Colonic mucosa (tissue), 4 donors: ENCODE results near the gene PRTN3. TPM values are rescaled to one million over a fixed set of nuclear protein-coding genes. Genes with fewer than 3 reads are reported as not detected.

Source experiments
- DNase-seq: peaks from one replicate; pipeline ENCODE4 v3.0.0-alpha.2; 2020
- H3K27ac ChIP-seq: fragments of 200-600 bp; one replicate; pipeline ENCODE4 v1.8.0; 2021
- H3K27me3 ChIP-seq: fragments of 200-600 bp; one replicate; pipeline ENCODE4 v1.8.0; 2021
- H3K36me3 ChIP-seq: fragments of 200-600 bp; one replicate; pipeline ENCODE4 v1.8.0; 2021
- H3K4me1 ChIP-seq: fragments of 200-600 bp; one replicate; pipeline ENCODE4 v1.8.0; 2021; ENCODE audit warnings: mild to moderate bottlenecking
- H3K4me3 ChIP-seq: fragments of 200-600 bp; one replicate; pipeline ENCODE4 v1.8.0; 2021
- H3K9ac ChIP-seq, 2 donors: one replicate each; pipeline ENCODE4 v1.7.0; 2013; ENCODE audit warnings: control low read depth in 2 of 2, low read depth in 2 of 2, low read length in 2 of 2
- H3K9me3 ChIP-seq: fragments of 200-600 bp; one replicate; pipeline ENCODE4 v1.8.0; 2021
- intact Hi-C: fragments of 100-400 bp; cut with DNase I; formaldehyde crosslinking; loops from one replicate; pipeline ENCODE4 v1.14.1; 2022
- total RNA-seq, 2 donors: library from RNA; stranded (reverse); fragmentation: NEBNext Ultra II Directional in 1 of 2; extraction: Animal tissue kit (Norgen Biotek cat#: 25700) in 1 of 2; gene quantifications; one replicate each; pipeline ENCODE4 v1.2.1, GENCODE V29; 2021
- TF ChIP-seq, protein P1 (sequence below): fragments of 200-600 bp; IDR thresholded peaks from one replicate; pipeline ENCODE4 v1.8.0; 2022; ENCODE audit warnings: antibody characterized with exemption, mild to moderate bottlenecking
- donor health status: healthy.
- donor health status: DM: no; HTN: no; CAD: no.
- donor health status: DM: no; HTN: no; CAD: no.

Gene PRTN3
- total RNA-seq, 2 donors from 2014 or later, result not detected

DNA sequence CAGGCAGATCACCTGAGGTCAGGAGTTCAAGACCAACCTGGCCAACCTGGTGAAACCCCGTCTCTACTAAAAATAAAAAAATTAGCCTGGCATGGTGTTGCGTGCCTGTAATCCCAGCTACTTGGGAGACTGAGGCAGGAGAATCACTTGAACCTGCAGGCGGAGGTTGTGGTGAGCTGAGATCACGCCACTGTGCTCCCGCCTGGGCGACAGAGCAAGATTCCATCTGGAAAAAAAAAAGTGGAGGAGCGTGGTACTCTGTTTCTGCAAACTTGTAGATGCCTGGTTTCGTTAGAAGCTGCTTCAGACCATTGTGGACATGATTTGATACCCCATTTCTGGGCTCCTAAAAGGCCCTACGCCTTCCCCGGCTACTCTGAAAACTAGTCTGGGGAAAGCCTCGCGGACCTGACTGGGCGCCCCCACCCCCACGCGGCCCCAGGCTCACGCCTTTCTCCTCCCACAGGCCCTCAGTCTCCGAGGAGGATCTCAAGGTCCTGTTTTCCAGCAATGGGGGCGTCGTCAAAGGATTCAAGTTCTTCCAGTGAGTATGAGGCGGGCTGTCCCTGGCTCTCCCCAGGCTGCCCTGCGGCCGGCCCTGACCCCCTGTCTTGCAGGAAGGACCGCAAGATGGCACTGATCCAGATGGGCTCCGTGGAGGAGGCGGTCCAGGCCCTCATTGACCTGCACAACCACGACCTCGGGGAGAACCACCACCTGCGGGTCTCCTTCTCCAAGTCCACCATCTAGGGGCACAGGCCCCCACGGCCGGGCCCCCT lies 30.5 kb upstream of the PRTN3 start:
- H3K4me1 ChIP-seq, result no peaks in the 10 kb centered on the region
- H3K4me3 ChIP-seq, result no peak overlapping the region
- no peak for DNase-seq
- intact Hi-C loops, result no loop called here
- no peaks in the 10 kb centered on the region for H3K9me3 ChIP-seq
- peaks cover 57% of the 10 kb centered on the region for H3K36me3 ChIP-seq
- H3K9ac ChIP-seq, result no peak overlapping the region
- H3K27me3 ChIP-seq, result no peaks in the 10 kb centered on the region
- no peak overlapping the region for H3K27ac ChIP-seq
- TF ChIP-seq, protein P1, sequence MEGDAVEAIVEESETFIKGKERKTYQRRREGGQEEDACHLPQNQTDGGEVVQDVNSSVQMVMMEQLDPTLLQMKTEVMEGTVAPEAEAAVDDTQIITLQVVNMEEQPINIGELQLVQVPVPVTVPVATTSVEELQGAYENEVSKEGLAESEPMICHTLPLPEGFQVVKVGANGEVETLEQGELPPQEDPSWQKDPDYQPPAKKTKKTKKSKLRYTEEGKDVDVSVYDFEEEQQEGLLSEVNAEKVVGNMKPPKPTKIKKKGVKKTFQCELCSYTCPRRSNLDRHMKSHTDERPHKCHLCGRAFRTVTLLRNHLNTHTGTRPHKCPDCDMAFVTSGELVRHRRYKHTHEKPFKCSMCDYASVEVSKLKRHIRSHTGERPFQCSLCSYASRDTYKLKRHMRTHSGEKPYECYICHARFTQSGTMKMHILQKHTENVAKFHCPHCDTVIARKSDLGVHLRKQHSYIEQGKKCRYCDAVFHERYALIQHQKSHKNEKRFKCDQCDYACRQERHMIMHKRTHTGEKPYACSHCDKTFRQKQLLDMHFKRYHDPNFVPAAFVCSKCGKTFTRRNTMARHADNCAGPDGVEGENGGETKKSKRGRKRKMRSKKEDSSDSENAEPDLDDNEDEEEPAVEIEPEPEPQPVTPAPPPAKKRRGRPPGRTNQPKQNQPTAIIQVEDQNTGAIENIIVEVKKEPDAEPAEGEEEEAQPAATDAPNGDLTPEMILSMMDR, result no peak

DNA sequence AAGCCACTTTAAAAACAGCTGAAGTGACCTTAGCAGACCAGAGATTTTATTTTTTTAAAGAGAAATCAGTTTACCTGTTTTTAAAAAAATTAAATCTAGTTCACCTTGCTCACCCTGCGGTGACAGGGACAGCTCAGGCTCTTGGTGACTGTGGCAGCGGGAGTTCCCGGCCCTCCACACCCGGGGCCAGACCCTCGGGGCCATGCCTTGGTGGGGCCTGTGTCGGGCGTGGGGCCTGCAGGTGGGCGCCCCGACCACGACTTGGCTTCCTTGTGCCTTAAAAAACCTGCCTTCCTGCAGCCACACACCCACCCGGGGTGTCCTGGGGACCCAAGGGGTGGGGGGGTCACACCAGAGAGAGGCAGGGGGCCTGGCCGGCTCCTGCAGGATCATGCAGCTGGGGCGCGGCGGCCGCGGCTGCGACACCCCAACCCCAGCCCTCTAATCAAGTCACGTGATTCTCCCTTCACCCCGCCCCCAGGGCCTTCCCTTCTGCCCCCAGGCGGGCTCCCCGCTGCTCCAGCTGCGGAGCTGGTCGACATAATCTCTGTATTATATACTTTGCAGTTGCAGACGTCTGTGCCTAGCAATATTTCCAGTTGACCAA lies 29.8 kb upstream of the PRTN3 start:
- H3K9me3 ChIP-seq, result no peaks in the 10 kb centered on the region
- TF ChIP-seq, protein P1, result no peak
- DNase-seq, result no peak

GRCh38 chr19:811506-812048 lies 29.2 kb upstream of the PRTN3 start:
- Histone ChIP-seq H3K9me3 (no peaks in the 10 kb centered on the region), H3K36me3 (peaks cover 44% of the 10 kb centered on the region), H3K27ac (no peak overlapping the region), H3K4me3 (no peak overlapping the region), H3K9ac (no peak overlapping the region), H3K27me3 (no peaks in the 10 kb centered on the region), H3K4me1 (no peaks in the 10 kb centered on the region)
- TF ChIP-seq, protein P1, result no peak
- intact Hi-C loops, result no loop called here
- DNase-seq, result no peak

More for the DNA sequence above, 29.8 kb upstream of the PRTN3 start:
- H3K4me1 ChIP-seq, result no peaks in the 10 kb centered on the region
- H3K27me3 ChIP-seq, result no peaks in the 10 kb centered on the region
- intact Hi-C loops, result no loop called here
- H3K4me3 ChIP-seq, result no peak overlapping the region
- peaks cover 50% of the 10 kb centered on the region for H3K36me3 ChIP-seq
- H3K9ac ChIP-seq, result no peak overlapping the region
- H3K27ac ChIP-seq, result no peak overlapping the region

GRCh38 chr19:812049-812746 lies 28.6 kb upstream of the PRTN3 start:
- intact Hi-C loops, result no loop called here
- no peak overlapping the region for H3K4me3 ChIP-seq
- no peak overlapping the region for H3K9ac ChIP-seq
- TF ChIP-seq, protein P1, result no peak
- H3K27ac ChIP-seq, result no peak overlapping the region
- peaks cover 38% of the 10 kb centered on the region for H3K36me3 ChIP-seq
- no peak for DNase-seq
- H3K27me3 ChIP-seq, result no peaks in the 10 kb centered on the region
- H3K9me3 ChIP-seq, result no peaks in the 10 kb centered on the region
- no peaks in the 10 kb centered on the region for H3K4me1 ChIP-seq

- Histone ChIP-seq H3K36me3 (peaks cover 35% of the 10 kb centered on the region), H3K9me3 (no peaks in the 10 kb centered on the region), H3K27me3 (no peaks in the 10 kb centered on the region), H3K4me3 (no peak overlapping the region), H3K27ac (no peak overlapping the region), H3K9ac (no peak overlapping the region), H3K4me1 (no peaks in the 10 kb centered on the region)
- intact Hi-C loops, result no loop called here
- TF ChIP-seq, protein P1, result no peak
- no peak for DNase-seq
These were observed 28.0 kb upstream of the PRTN3 start for GRCh38 chr19:812747-813218.
